ENCODE results near the gene CHURC1.

The CHURC1 gene

DNA sequence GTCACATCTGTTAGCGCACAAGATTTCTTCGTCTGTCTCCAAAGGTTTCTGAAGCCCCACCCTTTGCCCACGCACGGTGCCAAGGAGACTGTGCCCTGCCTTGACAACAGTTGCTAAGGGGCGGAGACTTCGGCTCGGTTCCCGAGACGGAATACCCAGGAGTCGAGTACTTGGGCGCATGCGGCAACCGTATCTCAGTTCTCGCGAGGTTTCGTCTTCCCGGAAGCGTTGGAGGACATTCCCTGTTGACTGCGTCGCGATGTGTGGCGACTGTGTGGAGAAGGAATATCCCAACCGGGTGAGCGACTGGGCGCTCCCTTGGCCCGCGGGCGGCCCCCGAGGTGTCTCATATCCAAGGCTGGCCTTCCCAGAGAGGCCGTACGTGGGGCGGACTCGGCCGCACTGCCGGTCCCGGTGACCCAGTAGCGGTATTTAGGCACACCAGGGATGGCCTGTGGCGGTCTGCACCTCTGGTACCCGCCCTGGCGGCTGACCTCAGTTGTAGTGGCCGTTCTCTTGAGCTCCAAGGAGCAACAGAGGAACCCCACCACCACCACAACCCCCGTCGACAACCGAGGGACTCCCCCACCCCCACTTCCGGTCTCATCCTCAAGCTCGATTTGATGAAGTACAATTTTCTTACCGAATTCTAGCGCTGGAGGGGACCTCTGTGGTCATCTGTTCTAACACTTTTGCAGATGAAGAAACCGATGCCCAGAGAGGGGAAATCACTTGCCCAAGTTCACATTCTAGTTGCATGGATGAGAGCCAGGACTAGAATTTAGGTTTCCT is at the start of gene CHURC1:
Gene CHURC1 (plus strand): TSS at position 219 of the 792 bp plus-strand sequence. CDS start 41 bp downstream, at position 260.
- H3K9ac ChIP-seq, result peak within 1 kb of the TSS; percentile 94
- H3K36me3 ChIP-seq (ENCODE audit: insufficient read depth), result no peaks in the 10 kb centered on the region
- no peak within 1 kb of the TSS for H3K4me3 ChIP-seq (IDR thresholded peaks at IDR 0.05; ENCODE audit: insufficient read depth, low read depth, low read length)
- H3K79me2 ChIP-seq (ENCODE audit: insufficient read depth, low read depth), result peaks cover 35% of the 10 kb centered on the region
- TF ChIP-seq, protein P1, sequence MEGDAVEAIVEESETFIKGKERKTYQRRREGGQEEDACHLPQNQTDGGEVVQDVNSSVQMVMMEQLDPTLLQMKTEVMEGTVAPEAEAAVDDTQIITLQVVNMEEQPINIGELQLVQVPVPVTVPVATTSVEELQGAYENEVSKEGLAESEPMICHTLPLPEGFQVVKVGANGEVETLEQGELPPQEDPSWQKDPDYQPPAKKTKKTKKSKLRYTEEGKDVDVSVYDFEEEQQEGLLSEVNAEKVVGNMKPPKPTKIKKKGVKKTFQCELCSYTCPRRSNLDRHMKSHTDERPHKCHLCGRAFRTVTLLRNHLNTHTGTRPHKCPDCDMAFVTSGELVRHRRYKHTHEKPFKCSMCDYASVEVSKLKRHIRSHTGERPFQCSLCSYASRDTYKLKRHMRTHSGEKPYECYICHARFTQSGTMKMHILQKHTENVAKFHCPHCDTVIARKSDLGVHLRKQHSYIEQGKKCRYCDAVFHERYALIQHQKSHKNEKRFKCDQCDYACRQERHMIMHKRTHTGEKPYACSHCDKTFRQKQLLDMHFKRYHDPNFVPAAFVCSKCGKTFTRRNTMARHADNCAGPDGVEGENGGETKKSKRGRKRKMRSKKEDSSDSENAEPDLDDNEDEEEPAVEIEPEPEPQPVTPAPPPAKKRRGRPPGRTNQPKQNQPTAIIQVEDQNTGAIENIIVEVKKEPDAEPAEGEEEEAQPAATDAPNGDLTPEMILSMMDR (conservative IDR thresholded peaks at IDR 0.05; ENCODE audit: low read depth, low read length), result no peak
- peaks cover 39% of the 10 kb centered on the region for H3K4me1 ChIP-seq (ENCODE audit: low read depth, poor library complexity, severe bottlenecking)
- peak within 1 kb of the TSS; percentile 85 for H3K27ac ChIP-seq
- H3K27me3 ChIP-seq (ENCODE audit: insufficient read depth, low read depth), result no peaks in the 10 kb centered on the region
- H3K4me2 ChIP-seq, result peak within 1 kb of the TSS; percentile 84
- H4K20me1 ChIP-seq (ENCODE audit: insufficient read depth), result no peaks in the 10 kb centered on the region
- H2AFZ ChIP-seq (ENCODE audit: low read depth), result peak within 1 kb of the TSS; percentile 90

DNA sequence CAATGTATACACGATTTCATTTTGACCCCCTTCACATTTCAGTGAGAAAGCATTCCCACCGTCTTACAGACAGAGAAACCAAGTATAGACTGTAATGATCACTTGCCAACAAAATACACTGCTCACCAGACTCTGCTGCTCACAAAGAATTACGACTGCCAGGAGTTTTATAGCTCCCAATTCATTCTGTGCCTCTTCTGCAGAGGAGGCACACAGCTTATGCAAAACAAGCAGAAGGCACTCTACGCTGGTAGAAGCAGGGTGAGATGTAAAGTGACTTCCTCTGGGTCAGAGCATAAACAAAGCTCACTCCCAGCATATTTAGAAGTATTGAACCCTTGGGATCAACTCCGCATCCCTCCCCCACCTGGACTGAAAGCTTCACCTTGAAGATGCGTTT is 49.1 kb upstream of the CHURC1 start:
- Histone ChIP-seq H3K9ac (no peak overlapping the region), H3K36me3 (ENCODE audit: insufficient read depth) (no peaks in the 10 kb centered on the region), H3K79me2 (ENCODE audit: insufficient read depth, low read depth) (no peaks in the 10 kb centered on the region), H3K4me3 (IDR thresholded peaks at IDR 0.05; ENCODE audit: insufficient read depth, low read depth, low read length) (no peak overlapping the region), H2AFZ (ENCODE audit: low read depth) (no peak overlapping the region), H3K4me1 (ENCODE audit: low read depth, poor library complexity, severe bottlenecking) (no peaks in the 10 kb centered on the region), H3K4me2 (no peak overlapping the region), H3K27me3 (ENCODE audit: insufficient read depth, low read depth) (no peaks in the 10 kb centered on the region), H4K20me1 (ENCODE audit: insufficient read depth) (no peaks in the 10 kb centered on the region), H3K27ac (no peak overlapping the region)
- TF ChIP-seq, protein P1 (conservative IDR thresholded peaks at IDR 0.05; ENCODE audit: low read depth, low read length), result no peak

DNA sequence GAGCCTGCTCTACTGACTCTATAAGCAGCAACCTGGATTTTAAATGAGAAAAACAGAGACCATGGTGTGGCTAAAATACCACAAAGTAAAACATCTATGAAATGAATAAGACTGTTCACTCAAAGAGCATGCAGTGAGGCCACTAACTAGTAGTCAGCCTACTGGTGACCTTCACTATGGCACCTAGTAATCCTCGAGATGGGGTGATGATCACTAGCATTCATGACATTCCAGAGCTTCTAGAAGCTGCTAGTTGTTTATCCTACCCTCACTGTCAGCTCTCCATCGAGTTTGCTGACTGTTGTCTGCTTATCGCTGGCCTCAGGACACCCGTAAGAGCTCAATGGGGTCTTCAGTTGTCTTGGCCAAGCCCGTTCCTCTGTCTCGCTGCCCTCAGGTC is 48.3 kb upstream of the CHURC1 start:
- H3K4me3 ChIP-seq (IDR thresholded peaks at IDR 0.05; ENCODE audit: insufficient read depth, low read depth, low read length), result no peak overlapping the region
- H3K36me3 ChIP-seq (ENCODE audit: insufficient read depth), result no peaks in the 10 kb centered on the region
- TF ChIP-seq, protein P1 (conservative IDR thresholded peaks at IDR 0.05; ENCODE audit: low read depth, low read length), result no peak
- no peak overlapping the region for H3K9ac ChIP-seq
- H2AFZ ChIP-seq (ENCODE audit: low read depth), result no peak overlapping the region
- H3K4me1 ChIP-seq (ENCODE audit: low read depth, poor library complexity, severe bottlenecking), result no peaks in the 10 kb centered on the region
- no peaks in the 10 kb centered on the region for H3K27me3 ChIP-seq (ENCODE audit: insufficient read depth, low read depth)
- H3K79me2 ChIP-seq (ENCODE audit: insufficient read depth, low read depth), result no peaks in the 10 kb centered on the region
- no peak overlapping the region for H3K4me2 ChIP-seq
- no peaks in the 10 kb centered on the region for H4K20me1 ChIP-seq (ENCODE audit: insufficient read depth)
- no peak overlapping the region for H3K27ac ChIP-seq

DNA sequence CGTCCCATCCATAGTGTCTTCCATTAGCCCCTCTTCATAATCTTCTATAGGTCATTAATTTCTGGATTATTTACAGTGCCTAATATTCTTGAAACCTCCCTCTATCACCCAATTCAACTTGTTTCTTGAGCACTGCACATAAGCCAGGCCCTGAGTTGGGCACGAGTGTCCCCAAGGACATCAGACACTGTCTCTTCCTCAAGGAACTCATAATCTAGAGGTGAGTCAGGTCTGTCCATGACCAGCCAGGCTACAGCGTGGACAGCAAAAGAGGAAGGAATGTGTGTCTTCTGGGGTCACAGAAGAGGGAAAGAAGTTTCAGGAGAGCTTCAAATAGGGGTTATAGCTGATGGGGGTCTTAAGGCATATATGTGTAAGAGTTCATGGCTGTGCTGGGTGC is 47.1 kb upstream of the CHURC1 start:
- Histone ChIP-seq H3K4me3 (IDR thresholded peaks at IDR 0.05; ENCODE audit: insufficient read depth, low read depth, low read length) (no peak overlapping the region), H3K27me3 (ENCODE audit: insufficient read depth, low read depth) (no peaks in the 10 kb centered on the region), H2AFZ (ENCODE audit: low read depth) (no peak overlapping the region), H3K4me2 (no peak overlapping the region), H3K36me3 (ENCODE audit: insufficient read depth) (no peaks in the 10 kb centered on the region), H3K79me2 (ENCODE audit: insufficient read depth, low read depth) (no peaks in the 10 kb centered on the region), H3K9ac (no peak overlapping the region), H4K20me1 (ENCODE audit: insufficient read depth) (no peaks in the 10 kb centered on the region), H3K4me1 (ENCODE audit: low read depth, poor library complexity, severe bottlenecking) (no peaks in the 10 kb centered on the region), H3K27ac (no peak overlapping the region)
- TF ChIP-seq, protein P1 (conservative IDR thresholded peaks at IDR 0.05; ENCODE audit: low read depth, low read length), result no peak
